Mammary epithelial cell (primary cell): ENCODE data around the gene CDKAL1.
"Not testable (repeated sequence)": the region's sequence is repeated elsewhere in the genome, so short reads cannot be mapped to it uniquely, and the experiment has no call there.

Source experiments
- CTCF ChIP-seq, 2 donors: IDR thresholded peaks in 1 of 2; conservative IDR thresholded peaks in 1 of 2; 2 replicates each; pipeline ENCODE4 v1.5.1; 2011 to 2012; ENCODE audit warnings: inconsistent platforms in 2 of 2, low read length in 2 of 2, mild to moderate bottlenecking in 2 of 2, control low read depth in 1 of 2, low read depth in 1 of 2; ENCODE audit not compliant: insufficient read depth in 1 of 2; ENCODE audit errors: extremely low read depth in 1 of 2
- EZH2 ChIP-seq: IDR thresholded peaks from 2 replicates; pipeline ENCODE4 v1.6.1; 2012; ENCODE audit warnings: low read length, inconsistent platforms, borderline replicate concordance

GRCh38 chr6:20831251-20831650 lies 297.0 kb downstream of the CDKAL1 start:
- not testable (repeated sequence) for TF ChIP-seq CTCF (conservative IDR thresholded peaks at IDR 0.05 in 1 of 2, IDR thresholded peaks at IDR 0.05 in 1 of 2; ENCODE audit: extremely low read depth in 1 of 2, insufficient read depth in 1 of 2, low read depth in 1 of 2, low read length in 2 of 2); EZH2
